Fibroblast of lung (primary cell): Measurements from ENCODE around the gene RBM39. TPM values are rescaled to one million over a fixed set of nuclear protein-coding genes. Genes with fewer than 3 reads are reported as not detected.

Experiments used
- DNase-seq, 2 donors: peaks; one replicate each; pipeline versions ENCODE4 v3.0.0 to v3.0.0-alpha.2; 2010; ENCODE audit warnings: low read depth in 2 of 2
- H2AFZ ChIP-seq: 2 replicates; pipeline ENCODE4 v1.5.1; 2012; ENCODE audit warnings: low read length, control low read depth, inconsistent platforms
- H3K27ac ChIP-seq: 2 replicates; pipeline ENCODE4 v1.5.1; 2011; ENCODE audit warnings: low read length, control low read depth; ENCODE audit not compliant: insufficient read depth
- H3K27me3 ChIP-seq: 2 replicates; pipeline ENCODE4 v1.5.1; 2011; ENCODE audit warnings: mild to moderate bottlenecking, low read length; ENCODE audit not compliant: control insufficient read depth, insufficient read depth
- H3K36me3 ChIP-seq: 2 replicates; pipeline ENCODE4 v1.5.1; 2011; ENCODE audit warnings: low read length; ENCODE audit not compliant: control insufficient read depth, insufficient read depth
- H3K4me1 ChIP-seq: 2 replicates; pipeline ENCODE4 v1.5.1; 2011; ENCODE audit warnings: low read length; ENCODE audit not compliant: control insufficient read depth, insufficient read depth; ENCODE audit errors: extremely low read depth
- H3K4me2 ChIP-seq: 2 replicates; pipeline ENCODE4 v1.5.1; 2011; ENCODE audit warnings: low read length, control low read depth; ENCODE audit not compliant: insufficient read depth; ENCODE audit errors: extremely low read depth
- H3K4me3 ChIP-seq, 4 experiments: fragments of 200-600 bp in 1 of 4; sonication (generic) in 1 of 4; replicated peaks in 1 of 4; 2 replicates each; pipeline ENCODE4 v1.5.1; 2011 to 2016; ENCODE audit warnings: low read length in 4 of 4, low read depth in 3 of 4, mild to moderate bottlenecking in 3 of 4, control low read depth in 2 of 4, inconsistent platforms in 1 of 4, mixed read lengths in 1 of 4; ENCODE audit not compliant: insufficient read depth in 1 of 4; ENCODE audit errors: control extremely low read depth in 1 of 4
- H3K79me2 ChIP-seq: 2 replicates; pipeline ENCODE4 v1.5.1; 2012; ENCODE audit warnings: mild to moderate bottlenecking, low read length, inconsistent platforms; ENCODE audit not compliant: control insufficient read depth, insufficient read depth
- H3K9ac ChIP-seq: 2 replicates; pipeline ENCODE4 v1.5.1; 2011; ENCODE audit warnings: mild to moderate bottlenecking, low read length, control low read depth; ENCODE audit not compliant: insufficient read depth
- H3K9me3 ChIP-seq: 2 replicates; pipeline ENCODE4 v1.5.1; 2012; ENCODE audit warnings: low read depth, low read length; ENCODE audit not compliant: control insufficient read depth, insufficient read depth
- H4K20me1 ChIP-seq: 2 replicates; pipeline ENCODE4 v1.5.1; 2011; ENCODE audit warnings: low read length; ENCODE audit not compliant: control insufficient read depth, insufficient read depth; ENCODE audit errors: extremely low read depth
- EZH2 ChIP-seq: IDR thresholded peaks from 2 replicates; pipeline ENCODE4 v1.5.1; 2012; ENCODE audit warnings: low read length, control low read depth, mild to moderate bottlenecking; ENCODE audit errors: missing control alignments
- polyA plus RNA-seq, 2 donors: library from polyadenylated mRNA; depleted of rRNA in 1 of 2; stranded (reverse) in 1 of 2; unstranded in 1 of 2; fragments of >200 nt; gene quantifications; 2 replicates each; pipeline ENCODE4 v1.2.1, GENCODE V29; 2011 to 2012; ENCODE audit warnings: missing spikeins in 1 of 2
- total RNA-seq: library from RNA; depleted of rRNA; stranded (reverse); fragments of >200 nt; gene quantifications from 2 replicates; pipeline ENCODE4 v1.2.1, GENCODE V29; 2014
- TF ChIP-seq, protein P1 (sequence below), 2 donors: IDR thresholded peaks in 1 of 2; conservative IDR thresholded peaks in 1 of 2; 1 replicate in 1 of 2; 2 replicates in 1 of 2; pipeline ENCODE4 v1.5.1; 2011 to 2012; ENCODE audit warnings: low read length in 2 of 2, control low read depth in 1 of 2, inconsistent platforms in 1 of 2, low read depth in 1 of 2, mild to moderate bottlenecking in 1 of 2

The RBM39 gene
- total and polyA plus RNA-seq, 2 donors (not counting 1 experiment from before 2014, with no cell fraction given) = 57.7 to 465 TPM

- Histone ChIP-seq H3K9ac (no peak overlapping the region), H3K9me3 (no peaks in the 10 kb centered on the region), H3K36me3 (peaks cover 42% of the 10 kb centered on the region), H3K27ac (no peak overlapping the region), H3K4me1 (peaks cover 2% of the 10 kb centered on the region), H3K4me2 (no peak overlapping the region), H3K27me3 (no peaks in the 10 kb centered on the region), H3K4me3 (no peak overlapping the region), H2AFZ (no peak overlapping the region), H3K79me2 (peaks cover 83% of the 10 kb centered on the region), H4K20me1 (peaks cover 4% of the 10 kb centered on the region)
- DNase-seq = no peak
- TF ChIP-seq EZH2 = no peak
- TF ChIP-seq, protein P1, sequence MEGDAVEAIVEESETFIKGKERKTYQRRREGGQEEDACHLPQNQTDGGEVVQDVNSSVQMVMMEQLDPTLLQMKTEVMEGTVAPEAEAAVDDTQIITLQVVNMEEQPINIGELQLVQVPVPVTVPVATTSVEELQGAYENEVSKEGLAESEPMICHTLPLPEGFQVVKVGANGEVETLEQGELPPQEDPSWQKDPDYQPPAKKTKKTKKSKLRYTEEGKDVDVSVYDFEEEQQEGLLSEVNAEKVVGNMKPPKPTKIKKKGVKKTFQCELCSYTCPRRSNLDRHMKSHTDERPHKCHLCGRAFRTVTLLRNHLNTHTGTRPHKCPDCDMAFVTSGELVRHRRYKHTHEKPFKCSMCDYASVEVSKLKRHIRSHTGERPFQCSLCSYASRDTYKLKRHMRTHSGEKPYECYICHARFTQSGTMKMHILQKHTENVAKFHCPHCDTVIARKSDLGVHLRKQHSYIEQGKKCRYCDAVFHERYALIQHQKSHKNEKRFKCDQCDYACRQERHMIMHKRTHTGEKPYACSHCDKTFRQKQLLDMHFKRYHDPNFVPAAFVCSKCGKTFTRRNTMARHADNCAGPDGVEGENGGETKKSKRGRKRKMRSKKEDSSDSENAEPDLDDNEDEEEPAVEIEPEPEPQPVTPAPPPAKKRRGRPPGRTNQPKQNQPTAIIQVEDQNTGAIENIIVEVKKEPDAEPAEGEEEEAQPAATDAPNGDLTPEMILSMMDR (conservative IDR thresholded peaks at IDR 0.05 in 1 of 2, IDR thresholded peaks at IDR 0.05 in 1 of 2; ENCODE audit: low read depth in 1 of 2, low read length in 2 of 2) = no peak
Measured at GRCh38 chr20:35721621-35722020, 20.4 kb downstream of the RBM39 start.

- H3K9ac ChIP-seq = no peak overlapping the region
- H3K27ac ChIP-seq = no peak overlapping the region
- no peak overlapping the region for H3K4me3 ChIP-seq
- H3K9me3 ChIP-seq = no peaks in the 10 kb centered on the region
- no peak for DNase-seq
- peaks cover 4% of the 10 kb centered on the region for H4K20me1 ChIP-seq
- peaks cover 2% of the 10 kb centered on the region for H3K4me1 ChIP-seq
- TF ChIP-seq EZH2 = no peak
- TF ChIP-seq, protein P1 (conservative IDR thresholded peaks at IDR 0.05 in 1 of 2, IDR thresholded peaks at IDR 0.05 in 1 of 2; ENCODE audit: low read depth in 1 of 2, low read length in 2 of 2) = no peak
- H3K36me3 ChIP-seq = peaks cover 38% of the 10 kb centered on the region
- H3K79me2 ChIP-seq = peaks cover 83% of the 10 kb centered on the region
- H3K27me3 ChIP-seq = no peaks in the 10 kb centered on the region
- H2AFZ ChIP-seq = no peak overlapping the region
- H3K4me2 ChIP-seq = no peak overlapping the region
Measured at GRCh38 chr20:35721219-35721618, 20.8 kb downstream of the RBM39 start.

- peaks cover 44% of the 10 kb centered on the region for H3K36me3 ChIP-seq
- H4K20me1 ChIP-seq = peaks cover 6% of the 10 kb centered on the region
- H2AFZ ChIP-seq = no peak overlapping the region
- no peaks in the 10 kb centered on the region for H3K9me3 ChIP-seq
- H3K4me3 ChIP-seq = no peak overlapping the region
- no peak overlapping the region for H3K4me2 ChIP-seq
- no peaks in the 10 kb centered on the region for H3K27me3 ChIP-seq
- H3K27ac ChIP-seq = no peak overlapping the region
- no peak for DNase-seq
- TF ChIP-seq, protein P1 (conservative IDR thresholded peaks at IDR 0.05 in 1 of 2, IDR thresholded peaks at IDR 0.05 in 1 of 2; ENCODE audit: low read depth in 1 of 2, low read length in 2 of 2) = no peak
- no peak for TF ChIP-seq EZH2
- H3K4me1 ChIP-seq = peaks cover 2% of the 10 kb centered on the region
- H3K9ac ChIP-seq = no peak overlapping the region
- peaks cover 82% of the 10 kb centered on the region for H3K79me2 ChIP-seq
Measured at GRCh38 chr20:35720165-35721123, 21.6 kb downstream of the RBM39 start.
